ENCODE results near the gene GJD2. TPM values are rescaled to one million over a fixed set of nuclear protein-coding genes. Genes with fewer than 3 reads are reported as not detected.

Gene GJD2
- total RNA-seq, 2 experiments from 2014 or later: not detected

- Mint-ChIP-seq H3K27me3 (peaks cover 41% of the 10 kb centered on the region), H3K9me3 (no peaks in the 10 kb centered on the region), H3K4me1 (ENCODE audit: low read depth) (no peaks in the 10 kb centered on the region), H3K4me3 (no peak overlapping the region), H3K36me3 (ENCODE audit: low read depth) (no peaks in the 10 kb centered on the region), H3K27ac (no peak overlapping the region)
- POLR2A ChIA-PET: no interaction called here
- TF ChIP-seq, protein P1, sequence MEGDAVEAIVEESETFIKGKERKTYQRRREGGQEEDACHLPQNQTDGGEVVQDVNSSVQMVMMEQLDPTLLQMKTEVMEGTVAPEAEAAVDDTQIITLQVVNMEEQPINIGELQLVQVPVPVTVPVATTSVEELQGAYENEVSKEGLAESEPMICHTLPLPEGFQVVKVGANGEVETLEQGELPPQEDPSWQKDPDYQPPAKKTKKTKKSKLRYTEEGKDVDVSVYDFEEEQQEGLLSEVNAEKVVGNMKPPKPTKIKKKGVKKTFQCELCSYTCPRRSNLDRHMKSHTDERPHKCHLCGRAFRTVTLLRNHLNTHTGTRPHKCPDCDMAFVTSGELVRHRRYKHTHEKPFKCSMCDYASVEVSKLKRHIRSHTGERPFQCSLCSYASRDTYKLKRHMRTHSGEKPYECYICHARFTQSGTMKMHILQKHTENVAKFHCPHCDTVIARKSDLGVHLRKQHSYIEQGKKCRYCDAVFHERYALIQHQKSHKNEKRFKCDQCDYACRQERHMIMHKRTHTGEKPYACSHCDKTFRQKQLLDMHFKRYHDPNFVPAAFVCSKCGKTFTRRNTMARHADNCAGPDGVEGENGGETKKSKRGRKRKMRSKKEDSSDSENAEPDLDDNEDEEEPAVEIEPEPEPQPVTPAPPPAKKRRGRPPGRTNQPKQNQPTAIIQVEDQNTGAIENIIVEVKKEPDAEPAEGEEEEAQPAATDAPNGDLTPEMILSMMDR (IDR thresholded peaks at IDR 0.05): no peak
- DNase-seq (no peak), ATAC-seq (no peak)
- CTCF ChIA-PET: no interaction called here
- intact Hi-C loops (cut with micrococcal nuclease): no loop called here
These were observed 39.1 kb upstream of the GJD2 start for GRCh38 chr15:34793901-34794300.

DNA sequence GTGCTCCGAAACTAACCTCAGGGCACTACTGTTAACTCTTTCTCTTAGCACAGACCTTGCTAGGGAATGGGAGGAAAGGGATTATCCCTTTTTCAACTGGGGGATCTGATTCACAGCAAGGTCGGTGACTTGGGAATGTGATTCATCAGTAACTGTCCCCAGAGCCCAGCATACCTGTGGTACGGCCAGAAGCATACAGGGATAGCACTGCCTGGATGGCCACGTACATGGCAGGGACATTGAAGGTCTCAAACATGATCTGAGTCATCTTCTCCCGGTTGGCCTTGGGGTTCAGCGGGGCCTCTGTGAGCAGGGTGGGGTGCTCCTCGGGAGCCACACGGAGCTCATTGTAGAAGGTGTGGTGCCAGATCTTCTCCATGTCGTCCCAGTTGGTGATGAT, 38.3 kb upstream of the GJD2 start:
- CTCF ChIA-PET: no interaction called here
- Mint-ChIP-seq H3K9me3 (no peaks in the 10 kb centered on the region), H3K4me1 (ENCODE audit: low read depth) (no peaks in the 10 kb centered on the region), H3K4me3 (no peak overlapping the region), H3K27ac (no peak overlapping the region), H3K36me3 (ENCODE audit: low read depth) (no peaks in the 10 kb centered on the region), H3K27me3 (peaks cover 41% of the 10 kb centered on the region)
- POLR2A ChIA-PET: no interaction called here
- TF ChIP-seq, protein P1 (IDR thresholded peaks at IDR 0.05): no peak
- intact Hi-C loops (cut with micrococcal nuclease): no loop called here
- DNase-seq (no peak), ATAC-seq (no peak)

DNA sequence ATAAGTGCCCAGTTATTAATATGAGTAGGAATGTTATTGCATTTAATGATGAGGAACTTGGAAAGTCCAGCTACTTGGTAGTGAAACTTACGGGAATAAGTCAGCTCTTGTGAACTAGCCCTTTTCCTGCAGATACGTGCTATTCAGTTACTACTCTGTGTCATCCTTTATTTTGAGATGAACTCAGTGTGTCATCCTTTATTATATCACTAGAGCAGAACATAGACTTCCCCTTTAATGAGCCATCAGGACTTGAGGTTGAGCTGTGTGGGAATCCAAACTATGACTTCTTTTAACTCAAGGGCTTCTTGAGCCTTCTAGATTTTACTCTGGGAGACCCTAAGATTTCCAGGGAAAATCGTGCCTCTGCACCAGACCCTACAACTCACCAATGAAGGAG, 36.9 kb upstream of the GJD2 start:
- ChIA-PET POLR2A (no interaction called here), CTCF (no interaction called here)
- ATAC-seq (no peak), DNase-seq (no peak)
- no peaks in the 10 kb centered on the region for H3K9me3 Mint-ChIP-seq
- no peak overlapping the region for H3K27ac Mint-ChIP-seq
- no peaks in the 10 kb centered on the region for H3K4me1 Mint-ChIP-seq (ENCODE audit: low read depth)
- intact Hi-C loops (cut with micrococcal nuclease): no loop called here
- no peak overlapping the region for H3K4me3 Mint-ChIP-seq
- H3K36me3 Mint-ChIP-seq (ENCODE audit: low read depth): no peaks in the 10 kb centered on the region
- TF ChIP-seq, protein P1 (IDR thresholded peaks at IDR 0.05): no peak
- peaks cover 40% of the 10 kb centered on the region for H3K27me3 Mint-ChIP-seq

GRCh38 chr15:34790121-34790520, 35.3 kb upstream of the GJD2 start:
- intact Hi-C loops (cut with micrococcal nuclease): no loop called here
- ChIA-PET POLR2A (no interaction called here), CTCF (interaction anchor here (1.8 kb wide), 1 partner anchor 11 kb away, joined by 3 read pairs; no protein-coding TSS in a partner anchor)
- H3K36me3 Mint-ChIP-seq (ENCODE audit: low read depth): no peaks in the 10 kb centered on the region
- peaks cover 33% of the 10 kb centered on the region for H3K27me3 Mint-ChIP-seq
- H3K9me3 Mint-ChIP-seq: no peaks in the 10 kb centered on the region
- ATAC-seq: no peak
- no peak overlapping the region for H3K27ac Mint-ChIP-seq
- TF ChIP-seq, protein P1 (IDR thresholded peaks at IDR 0.05): no peak
- no peak for DNase-seq
- no peak overlapping the region for H3K4me3 Mint-ChIP-seq
- no peaks in the 10 kb centered on the region for H3K4me1 Mint-ChIP-seq (ENCODE audit: low read depth)

DNA sequence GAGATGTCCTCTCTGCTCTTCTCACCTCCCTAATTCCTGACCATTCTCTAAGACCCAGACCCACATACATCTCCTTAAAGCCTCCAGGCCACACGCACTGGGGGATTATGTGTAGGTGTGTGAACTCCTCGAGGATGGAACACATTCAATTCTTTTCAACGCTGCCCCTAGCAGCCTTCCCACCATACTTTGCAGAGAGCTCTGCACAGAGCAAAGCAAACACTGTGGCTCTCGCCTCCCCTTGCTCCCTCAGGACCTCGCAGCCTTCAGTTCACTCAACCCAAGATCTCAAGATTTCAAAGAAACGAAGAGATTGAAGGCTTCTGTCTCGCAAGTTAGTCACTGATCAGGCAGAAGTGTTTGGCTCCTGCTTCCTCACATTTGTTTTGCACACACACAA, 34.5 kb upstream of the GJD2 start:
- ChIA-PET POLR2A (no interaction called here), CTCF (interaction anchor here (1.8 kb wide), 1 partner anchor 12 kb away, joined by 3 read pairs; no protein-coding TSS in a partner anchor)
- intact Hi-C loops (cut with micrococcal nuclease): no loop called here
- no peak overlapping the region for H3K4me3 Mint-ChIP-seq
- H3K9me3 Mint-ChIP-seq: no peaks in the 10 kb centered on the region
- H3K36me3 Mint-ChIP-seq (ENCODE audit: low read depth): no peaks in the 10 kb centered on the region
- no peak overlapping the region for H3K27ac Mint-ChIP-seq
- no peak for DNase-seq
- TF ChIP-seq, protein P1 (IDR thresholded peaks at IDR 0.05): no peak
- no peaks in the 10 kb centered on the region for H3K4me1 Mint-ChIP-seq (ENCODE audit: low read depth)
- no peak for ATAC-seq
- peaks cover 30% of the 10 kb centered on the region for H3K27me3 Mint-ChIP-seq
